ENCODE measurements around the gene FFAR4.
"Not testable (repeated sequence)": the region's sequence is repeated elsewhere in the genome, so short reads cannot be mapped to it uniquely, and the experiment has no call there.

The FFAR4 gene

DNA sequence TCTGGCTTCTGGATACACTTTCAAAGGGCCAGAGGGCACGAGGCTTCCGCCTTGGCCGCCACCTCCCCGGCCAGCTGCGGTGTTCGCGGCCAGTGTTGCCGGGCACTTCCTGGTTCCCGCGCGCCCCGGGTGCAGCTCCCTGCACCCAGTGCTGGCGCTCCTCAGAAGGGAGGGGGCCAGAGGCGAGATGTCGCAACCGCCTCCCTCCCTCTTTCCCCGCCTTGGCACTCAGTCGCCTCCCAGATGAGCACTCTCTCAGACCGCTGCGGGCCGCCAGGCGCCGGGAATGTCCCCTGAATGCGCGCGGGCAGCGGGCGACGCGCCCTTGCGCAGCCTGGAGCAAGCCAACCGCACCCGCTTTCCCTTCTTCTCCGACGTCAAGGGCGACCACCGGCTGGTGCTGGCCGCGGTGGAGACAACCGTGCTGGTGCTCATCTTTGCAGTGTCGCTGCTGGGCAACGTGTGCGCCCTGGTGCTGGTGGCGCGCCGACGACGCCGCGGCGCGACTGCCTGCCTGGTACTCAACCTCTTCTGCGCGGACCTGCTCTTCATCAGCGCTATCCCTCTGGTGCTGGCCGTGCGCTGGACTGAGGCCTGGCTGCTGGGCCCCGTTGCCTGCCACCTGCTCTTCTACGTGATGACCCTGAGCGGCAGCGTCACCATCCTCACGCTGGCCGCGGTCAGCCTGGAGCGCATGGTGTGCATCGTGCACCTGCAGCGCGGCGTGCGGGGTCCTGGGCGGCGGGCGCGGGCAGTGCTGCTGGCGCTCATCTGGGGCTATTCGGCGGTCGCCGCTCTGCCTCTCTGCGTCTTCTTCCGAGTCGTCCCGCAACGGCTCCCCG lies at the start of gene FFAR4:
TSS of gene FFAR4 (plus strand) at position 231 of the 842 bp plus-strand sequence. CDS start at position 287, 56 bp downstream.
- TF ChIP-seq, protein P1, sequence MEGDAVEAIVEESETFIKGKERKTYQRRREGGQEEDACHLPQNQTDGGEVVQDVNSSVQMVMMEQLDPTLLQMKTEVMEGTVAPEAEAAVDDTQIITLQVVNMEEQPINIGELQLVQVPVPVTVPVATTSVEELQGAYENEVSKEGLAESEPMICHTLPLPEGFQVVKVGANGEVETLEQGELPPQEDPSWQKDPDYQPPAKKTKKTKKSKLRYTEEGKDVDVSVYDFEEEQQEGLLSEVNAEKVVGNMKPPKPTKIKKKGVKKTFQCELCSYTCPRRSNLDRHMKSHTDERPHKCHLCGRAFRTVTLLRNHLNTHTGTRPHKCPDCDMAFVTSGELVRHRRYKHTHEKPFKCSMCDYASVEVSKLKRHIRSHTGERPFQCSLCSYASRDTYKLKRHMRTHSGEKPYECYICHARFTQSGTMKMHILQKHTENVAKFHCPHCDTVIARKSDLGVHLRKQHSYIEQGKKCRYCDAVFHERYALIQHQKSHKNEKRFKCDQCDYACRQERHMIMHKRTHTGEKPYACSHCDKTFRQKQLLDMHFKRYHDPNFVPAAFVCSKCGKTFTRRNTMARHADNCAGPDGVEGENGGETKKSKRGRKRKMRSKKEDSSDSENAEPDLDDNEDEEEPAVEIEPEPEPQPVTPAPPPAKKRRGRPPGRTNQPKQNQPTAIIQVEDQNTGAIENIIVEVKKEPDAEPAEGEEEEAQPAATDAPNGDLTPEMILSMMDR (IDR thresholded peaks at IDR 0.05; ENCODE audit: borderline replicate concordance, insufficient read depth, low read depth, low read length), result no peak
- H3K4me3 ChIP-seq (ENCODE audit: low read depth, low read length), result no peak within 1 kb of the TSS

- TF ChIP-seq, protein P1 (IDR thresholded peaks at IDR 0.05; ENCODE audit: borderline replicate concordance, insufficient read depth, low read depth, low read length), result no peak
- no peak overlapping the region for H3K4me3 ChIP-seq (ENCODE audit: low read depth, low read length)
Measured at GRCh38 chr10:93518531-93518930, 47.9 kb upstream of the FFAR4 start.

- TF ChIP-seq, protein P1 (IDR thresholded peaks at IDR 0.05; ENCODE audit: borderline replicate concordance, insufficient read depth, low read depth, low read length), result no peak
- H3K4me3 ChIP-seq (ENCODE audit: low read depth, low read length), result no peak overlapping the region
Measured at GRCh38 chr10:93535293-93535692, 31.2 kb upstream of the FFAR4 start.

GRCh38 chr10:93540871-93541270 lies 25.6 kb upstream of the FFAR4 start:
- not testable (repeated sequence) for H3K4me3 ChIP-seq (ENCODE audit: low read depth, low read length)

- H3K4me3 ChIP-seq (ENCODE audit: low read depth, low read length), result no peak overlapping the region
Measured at GRCh38 chr10:93541402-93542357, 24.8 kb upstream of the FFAR4 start.

DNA sequence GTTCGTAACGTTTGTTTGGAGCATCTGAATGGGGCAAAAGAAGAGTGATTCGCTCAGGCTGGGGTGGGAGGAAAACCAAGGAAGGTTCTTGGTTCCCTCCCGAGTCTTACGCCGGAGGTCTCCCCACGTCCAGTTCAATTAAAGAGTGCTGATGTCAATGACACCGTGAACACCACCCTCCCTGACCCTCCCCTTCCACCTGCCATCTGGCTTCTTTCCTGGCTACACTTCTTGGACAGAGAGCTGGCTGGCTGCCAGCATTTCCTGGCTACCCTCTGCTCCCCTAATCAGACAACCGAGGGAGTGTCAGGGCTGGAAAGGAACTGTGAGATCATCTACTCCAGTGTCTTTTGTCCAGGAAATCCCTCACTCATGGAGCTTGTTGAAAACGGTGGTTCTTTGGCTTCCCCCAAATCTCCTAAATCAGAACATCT lies 24.1 kb upstream of the FFAR4 start:
- H3K4me3 ChIP-seq (ENCODE audit: low read depth, low read length), result no peak overlapping the region
- TF ChIP-seq, protein P1 (IDR thresholded peaks at IDR 0.05; ENCODE audit: borderline replicate concordance, insufficient read depth, low read depth, low read length), result no peak

More at GRCh38 chr10:93541402-93542357, 24.8 kb upstream of the FFAR4 start:
- TF ChIP-seq, protein P1 (IDR thresholded peaks at IDR 0.05; ENCODE audit: borderline replicate concordance, insufficient read depth, low read depth, low read length), result peak; percentile 71

GRCh38 chr10:93546995-93547394 lies 19.5 kb upstream of the FFAR4 start:
- not testable (repeated sequence) for H3K4me3 ChIP-seq (ENCODE audit: low read depth, low read length)
